Endothelial cell of hepatic sinusoid (primary cell): ENCODE results near the gene SSU72.
"Not testable (repeated sequence)": the region's sequence is repeated elsewhere in the genome, so short reads cannot be mapped to it uniquely, and the experiment has no call there.

Experiments used
- in situ Hi-C: cut with HindIII; loops from 2 replicates; pipeline ENCODE4 v1.10.0; 2017; ENCODE audit warnings: low sequenced_read_pairs

SSU72 gene

DNA sequence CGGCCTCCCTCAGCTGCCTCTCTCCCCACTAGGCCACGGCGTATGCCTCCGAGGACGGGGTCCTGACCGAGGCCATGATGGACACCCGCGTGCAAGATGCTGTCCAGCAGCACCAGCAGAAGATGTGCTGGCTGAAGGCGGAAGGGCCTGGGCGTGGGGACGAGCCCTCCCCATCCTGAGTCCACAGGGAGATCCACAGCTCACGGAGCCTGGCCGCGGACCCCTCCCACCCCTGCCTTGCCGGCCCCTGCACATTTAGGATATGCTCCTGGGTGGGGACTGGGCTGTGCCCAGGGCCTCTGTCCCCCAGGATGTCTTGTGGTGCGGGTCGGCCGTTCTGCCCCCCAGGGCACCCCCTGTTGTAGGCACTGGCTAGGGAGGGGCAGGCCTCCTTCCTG lies 40.8 kb downstream of the SSU72 start:
- in situ Hi-C loops = not testable (repeated sequence)

DNA sequence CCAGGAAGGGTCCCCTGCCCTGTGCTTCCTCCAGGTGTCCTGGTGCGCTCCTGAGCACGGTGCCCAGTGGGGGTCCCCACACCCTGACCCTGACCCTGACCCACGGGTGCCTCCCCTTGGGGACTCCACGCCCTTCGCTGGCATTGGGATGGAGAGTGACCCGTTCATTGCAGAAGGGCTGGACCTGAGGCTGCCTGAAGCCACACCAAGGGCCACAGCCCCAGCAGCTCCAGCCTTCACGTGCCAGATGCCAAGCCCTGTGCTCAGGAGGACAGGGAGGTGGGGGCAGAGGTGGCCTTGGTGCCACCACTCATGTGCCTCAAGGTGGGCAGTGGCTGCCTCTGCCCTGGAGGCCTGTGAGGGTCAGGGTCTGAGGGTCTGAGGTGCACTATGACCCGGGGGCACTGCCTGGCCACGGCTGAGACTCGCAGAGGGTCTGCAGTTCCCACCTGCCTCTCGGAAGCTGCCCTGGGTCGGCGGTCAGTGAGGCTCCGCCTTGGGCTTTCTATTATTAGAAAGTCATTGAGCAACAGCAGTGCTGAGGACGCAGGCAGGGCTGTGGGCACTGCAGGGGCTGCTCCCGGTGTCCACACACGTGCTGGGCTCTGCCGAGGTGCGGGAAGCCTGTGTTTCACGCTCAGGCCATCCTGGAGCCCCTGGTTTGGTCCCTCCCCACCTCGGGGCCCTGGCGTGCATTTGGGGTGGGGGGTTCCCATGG lies 41.3 kb downstream of the SSU72 start:
- in situ Hi-C loops = not testable (repeated sequence)

DNA sequence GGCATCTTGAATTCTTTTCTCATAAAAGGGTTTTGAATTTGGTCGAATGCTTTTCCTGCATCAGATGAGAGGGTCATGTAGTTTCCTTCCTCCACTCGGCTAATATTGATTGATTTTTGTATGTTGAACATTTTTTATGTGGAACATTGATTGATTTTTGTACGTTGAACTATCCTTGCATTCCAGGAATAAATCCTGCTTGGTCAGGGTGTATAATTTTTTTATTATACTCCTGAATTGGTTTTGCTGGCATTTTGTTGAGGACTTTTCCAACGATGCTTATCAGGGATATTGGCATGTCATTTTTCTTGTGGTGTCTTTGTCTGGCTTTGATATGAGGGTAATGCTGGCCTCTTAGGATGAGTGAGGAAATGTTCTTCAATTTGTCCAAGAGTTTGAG lies 42.7 kb downstream of the SSU72 start:
- in situ Hi-C loops = no loop called here

DNA sequence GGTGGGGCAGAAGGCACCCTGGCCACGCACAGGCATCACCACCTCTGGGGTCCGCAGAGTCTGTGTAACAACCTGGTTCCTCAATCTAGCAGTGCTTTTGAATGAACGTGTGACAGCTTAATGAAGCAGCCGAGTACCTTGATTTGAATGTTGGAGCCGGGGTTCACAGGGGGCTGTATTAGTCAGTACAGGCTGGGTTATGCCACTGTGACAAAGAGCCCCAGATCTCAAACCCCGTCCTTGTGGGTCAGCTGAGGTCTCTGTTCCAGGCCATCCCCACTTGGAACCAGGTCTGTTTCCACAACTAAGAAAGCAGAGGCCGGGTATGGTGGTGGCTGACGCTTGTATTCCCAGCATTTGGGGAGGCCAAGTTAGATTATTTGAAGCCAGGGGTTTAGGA lies 44.7 kb downstream of the SSU72 start:
- in situ Hi-C loops = loop anchor here (10.0 kb wide), 1 partner anchor 155 kb away; the partner anchor contains the start of gene AURKAIP1

DNA sequence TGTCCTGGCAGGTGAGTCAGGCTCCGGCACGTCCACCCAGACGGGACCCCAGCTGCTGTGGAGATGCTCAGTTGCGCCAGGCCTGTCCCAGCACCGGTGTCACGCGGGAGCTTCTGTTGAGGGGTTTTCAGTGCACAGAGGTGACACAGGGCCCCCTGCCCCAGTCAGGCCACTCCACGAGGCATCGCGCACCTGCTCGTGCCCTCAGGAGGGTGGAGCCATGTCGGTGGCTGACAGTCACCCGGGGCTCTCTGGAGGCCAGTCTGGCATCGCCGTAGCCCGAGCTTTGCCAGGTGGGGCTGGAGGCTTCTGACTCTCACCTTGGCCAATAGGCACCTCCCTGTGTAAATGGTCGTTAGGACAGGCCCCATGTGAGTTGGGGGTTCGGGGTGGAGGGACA lies 45.3 kb downstream of the SSU72 start:
- in situ Hi-C loops = loop anchor here (10.0 kb wide), 1 partner anchor 155 kb away; the partner anchor contains the start of gene AURKAIP1

DNA sequence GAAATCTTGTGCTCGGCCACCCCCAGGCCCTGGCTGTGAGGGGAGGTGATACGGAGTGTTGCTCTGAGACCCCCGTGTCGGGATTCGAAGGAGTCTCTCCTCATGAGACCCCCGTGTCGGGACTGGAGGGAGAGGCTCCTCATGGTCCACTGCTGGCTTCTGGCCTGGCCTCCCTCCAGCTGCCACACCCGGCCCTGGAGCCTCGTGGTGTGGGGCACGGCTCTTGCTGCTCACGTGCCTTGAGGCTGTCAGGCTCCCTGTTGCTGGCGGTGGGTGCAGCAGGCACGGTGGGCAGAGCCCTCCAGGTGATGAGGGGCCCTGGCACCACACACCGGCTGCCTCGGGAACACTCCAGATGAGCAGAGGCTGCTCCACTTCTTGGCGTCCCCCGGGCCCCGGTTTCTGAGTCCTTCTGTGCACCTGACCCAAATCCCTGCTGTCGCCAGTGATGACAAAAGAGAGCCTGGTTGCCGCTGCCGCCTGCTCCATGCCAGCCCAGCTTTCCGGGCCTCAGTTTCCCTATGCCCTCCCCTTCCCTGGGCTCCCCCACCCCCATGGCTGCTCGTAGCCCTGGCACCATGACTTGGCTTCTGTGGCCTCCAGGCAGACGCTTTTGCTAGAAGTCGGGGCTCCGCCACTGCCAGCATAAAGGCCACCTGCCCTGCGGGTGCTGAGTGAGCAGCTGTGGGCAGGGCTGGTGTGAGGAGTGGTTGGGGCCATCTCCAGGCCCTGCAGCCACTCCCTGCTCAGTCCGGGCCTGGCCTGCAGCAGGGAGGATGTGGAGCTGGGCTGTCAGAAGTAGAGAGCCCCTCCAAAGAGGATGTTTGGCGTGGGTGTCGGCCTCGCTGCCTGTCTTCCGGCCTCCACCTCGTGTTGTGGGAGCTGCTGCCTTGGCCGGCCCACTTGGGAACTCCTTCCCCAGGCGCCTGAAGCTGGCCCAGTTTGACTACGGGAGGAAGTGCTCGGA lies 46.1 kb downstream of the SSU72 start:
- in situ Hi-C loops = loop anchor here (10.0 kb wide), 1 partner anchor 154 kb away; the partner anchor contains the start of gene AURKAIP1

DNA sequence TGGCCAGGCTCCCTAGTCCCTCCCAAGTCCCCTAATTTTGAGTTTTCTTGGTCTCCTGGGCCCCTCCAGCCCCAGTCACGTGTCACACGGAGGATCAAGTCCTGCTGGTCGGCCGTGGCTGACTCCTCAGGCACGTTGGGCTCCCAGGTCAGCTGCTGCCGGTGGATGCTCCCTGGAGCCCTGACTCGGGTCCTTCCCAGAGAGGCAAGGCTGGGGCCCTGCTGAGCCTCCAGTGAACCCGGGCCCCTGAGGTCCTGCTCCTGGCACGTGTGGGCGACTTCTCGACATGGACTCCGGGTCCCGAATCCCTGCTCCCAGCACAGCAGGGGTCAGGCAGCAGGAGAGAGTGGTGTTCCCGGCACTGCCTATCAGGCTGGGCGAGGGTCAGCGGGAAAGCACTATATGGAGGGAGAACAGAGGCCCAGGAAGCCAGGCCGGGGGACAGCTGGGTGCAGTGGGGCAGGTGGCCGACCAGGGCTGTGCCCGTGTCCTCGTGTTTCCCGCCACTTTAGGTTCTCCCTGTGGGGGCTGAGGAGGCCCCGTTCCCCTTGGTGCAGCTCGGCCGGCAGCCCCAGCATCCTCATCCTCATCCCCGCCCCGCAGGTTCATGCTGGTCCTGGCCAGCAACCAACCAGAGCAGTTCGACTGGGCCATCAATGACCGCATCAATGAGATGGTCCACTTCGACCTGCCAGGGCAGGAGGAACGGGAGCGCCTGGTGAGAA lies 47.4 kb downstream of the SSU72 start:
- in situ Hi-C loops = loop anchor here (10.0 kb wide), 1 partner anchor 152 kb away; the partner anchor contains the start of gene AURKAIP1

DNA sequence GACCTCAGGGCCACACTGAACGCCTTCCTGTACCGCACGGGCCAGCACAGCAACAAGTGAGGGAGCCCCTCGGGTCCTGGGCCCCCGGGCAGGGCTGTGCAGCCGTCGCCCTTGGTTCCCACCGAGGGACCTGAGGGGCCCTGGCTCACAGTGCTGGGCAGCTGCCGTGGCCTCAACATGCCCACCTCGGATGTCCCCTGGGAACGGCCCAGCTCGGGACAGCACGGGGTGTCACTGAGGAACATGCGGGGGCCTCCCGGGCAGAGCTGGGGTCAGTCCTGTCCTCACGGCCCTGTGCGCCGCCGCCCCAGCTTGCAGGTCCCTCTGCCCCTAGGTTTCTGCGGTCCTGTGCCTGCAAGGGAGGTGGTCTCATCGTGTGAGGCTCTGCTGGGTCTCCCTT lies 48.2 kb downstream of the SSU72 start:
- in situ Hi-C loops = loop anchor here (10.0 kb wide), 1 partner anchor 152 kb away; the partner anchor contains the start of gene AURKAIP1

DNA sequence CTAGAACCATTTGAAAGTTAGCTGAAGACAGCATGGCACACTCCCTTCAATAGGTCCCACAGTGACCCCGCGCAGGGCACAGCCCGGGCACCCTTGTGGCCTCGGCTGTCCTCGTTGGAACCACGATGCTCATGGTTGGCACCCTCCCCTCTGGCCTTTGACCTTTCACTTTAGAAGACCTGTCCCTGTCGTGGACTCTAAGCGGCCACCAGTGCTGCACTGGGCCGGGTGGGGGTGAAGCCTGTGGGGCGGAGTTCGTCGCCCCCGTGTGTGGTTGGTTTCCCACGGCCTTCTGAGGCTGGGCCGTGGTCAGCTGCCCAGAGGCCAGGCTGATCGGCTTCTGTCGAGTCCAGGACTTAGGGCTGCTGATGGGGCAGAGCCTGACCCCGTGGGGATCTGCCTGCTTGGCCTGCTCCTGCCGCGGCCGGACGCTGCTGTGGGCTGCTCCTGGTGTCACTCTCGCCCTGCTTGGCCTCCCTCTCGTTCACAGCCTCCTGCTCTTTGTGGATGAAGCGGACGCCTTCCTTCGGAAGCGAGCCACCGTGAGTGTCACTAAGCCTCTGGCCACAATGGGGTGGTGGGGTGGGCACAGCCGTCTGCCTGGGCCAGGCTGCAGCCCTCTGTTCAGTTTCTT lies 49.8 kb downstream of the SSU72 start:
- in situ Hi-C loops = loop anchor here (10.0 kb wide), 1 partner anchor 150 kb away; the partner anchor contains the start of gene AURKAIP1

DNA sequence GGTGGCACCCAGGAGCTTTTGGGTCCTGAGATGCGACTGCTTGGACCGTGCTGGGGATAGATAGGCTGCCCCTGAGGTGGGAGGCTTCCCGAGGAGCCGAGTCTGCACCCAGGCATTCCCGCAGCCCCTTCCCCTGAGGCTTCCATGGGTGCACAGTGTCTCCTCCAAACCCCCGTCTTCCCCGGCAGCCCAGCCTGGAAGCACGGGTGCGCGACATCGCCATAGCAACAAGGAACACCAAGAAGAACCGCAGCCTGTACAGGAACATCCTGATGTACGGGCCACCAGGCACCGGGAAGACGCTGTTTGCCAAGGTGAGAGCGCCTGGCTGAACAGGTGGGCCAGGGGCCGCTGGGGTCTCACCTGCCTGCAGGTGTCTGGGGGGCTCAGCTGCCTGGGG lies 51.0 kb downstream of the SSU72 start:
- in situ Hi-C loops = loop anchor here (10.0 kb wide), 1 partner anchor 149 kb away; the partner anchor contains the start of gene AURKAIP1

DNA sequence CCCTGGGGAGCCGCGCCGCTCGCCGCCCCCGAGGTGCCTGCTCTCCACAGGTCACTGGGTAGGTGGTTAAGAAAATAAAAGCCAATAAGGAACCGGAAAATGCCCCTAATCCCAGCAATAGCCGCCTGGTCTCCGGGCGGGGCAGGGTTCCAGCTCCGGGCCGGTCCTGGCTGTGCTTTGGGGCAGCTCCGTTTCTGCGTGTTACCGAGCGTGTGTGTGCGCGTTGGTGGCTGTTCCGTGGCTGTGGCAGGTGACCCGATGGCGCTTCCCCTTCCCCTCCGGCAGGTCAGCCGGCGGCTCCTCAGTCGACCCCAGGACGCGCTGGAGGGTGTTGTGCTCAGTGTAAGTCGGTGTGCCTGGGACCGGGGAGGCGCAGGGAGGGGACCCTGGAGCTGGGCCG lies 51.4 kb downstream of the SSU72 start:
- in situ Hi-C loops = loop anchor here (10.0 kb wide), 1 partner anchor 148 kb away; the partner anchor contains the start of gene AURKAIP1

DNA sequence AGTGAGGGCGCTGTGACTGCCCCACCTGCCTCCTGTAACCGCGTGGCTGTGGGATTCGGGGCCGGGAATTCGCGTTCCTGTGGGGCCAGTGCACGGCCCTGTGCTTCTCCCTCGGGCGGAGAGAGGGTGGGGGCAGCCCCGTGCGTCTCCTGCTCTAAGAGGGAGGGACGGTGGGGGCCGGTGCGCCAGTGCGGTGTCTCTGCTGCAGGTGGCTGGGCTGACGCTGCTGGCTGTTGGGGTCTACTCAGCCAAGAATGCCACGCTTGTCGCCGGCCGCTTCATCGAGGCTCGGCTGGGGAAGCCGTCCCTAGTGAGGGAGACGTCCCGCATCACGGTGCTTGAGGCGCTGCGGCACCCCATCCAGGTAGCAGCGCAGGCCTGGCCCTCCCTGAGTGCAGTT lies 52.1 kb downstream of the SSU72 start:
- in situ Hi-C loops = loop anchor here (10.0 kb wide), 1 partner anchor 148 kb away; the partner anchor contains the start of gene AURKAIP1

DNA sequence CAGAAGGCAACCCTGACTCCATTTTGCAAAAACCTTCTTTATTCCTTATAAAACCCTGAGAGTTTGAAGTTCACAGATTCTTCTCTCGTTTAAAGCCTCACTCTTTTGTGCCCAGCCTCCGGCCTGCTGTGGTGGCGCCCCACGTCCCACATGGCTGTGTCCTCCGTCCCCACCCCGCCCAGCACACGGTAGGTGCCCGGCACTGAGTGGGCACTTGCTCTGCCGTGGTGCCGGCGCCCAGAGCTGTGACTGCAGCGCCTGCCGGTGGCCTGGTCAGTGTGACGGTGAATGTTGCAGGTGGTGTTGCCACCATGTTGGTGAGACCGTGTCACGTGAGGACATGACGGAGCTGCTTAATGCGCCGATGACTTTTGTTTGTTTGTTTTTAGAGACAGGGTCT lies 53.3 kb downstream of the SSU72 start:
- in situ Hi-C loops = loop anchor here (10.0 kb wide), 1 partner anchor 147 kb away; the partner anchor contains the start of gene AURKAIP1

DNA sequence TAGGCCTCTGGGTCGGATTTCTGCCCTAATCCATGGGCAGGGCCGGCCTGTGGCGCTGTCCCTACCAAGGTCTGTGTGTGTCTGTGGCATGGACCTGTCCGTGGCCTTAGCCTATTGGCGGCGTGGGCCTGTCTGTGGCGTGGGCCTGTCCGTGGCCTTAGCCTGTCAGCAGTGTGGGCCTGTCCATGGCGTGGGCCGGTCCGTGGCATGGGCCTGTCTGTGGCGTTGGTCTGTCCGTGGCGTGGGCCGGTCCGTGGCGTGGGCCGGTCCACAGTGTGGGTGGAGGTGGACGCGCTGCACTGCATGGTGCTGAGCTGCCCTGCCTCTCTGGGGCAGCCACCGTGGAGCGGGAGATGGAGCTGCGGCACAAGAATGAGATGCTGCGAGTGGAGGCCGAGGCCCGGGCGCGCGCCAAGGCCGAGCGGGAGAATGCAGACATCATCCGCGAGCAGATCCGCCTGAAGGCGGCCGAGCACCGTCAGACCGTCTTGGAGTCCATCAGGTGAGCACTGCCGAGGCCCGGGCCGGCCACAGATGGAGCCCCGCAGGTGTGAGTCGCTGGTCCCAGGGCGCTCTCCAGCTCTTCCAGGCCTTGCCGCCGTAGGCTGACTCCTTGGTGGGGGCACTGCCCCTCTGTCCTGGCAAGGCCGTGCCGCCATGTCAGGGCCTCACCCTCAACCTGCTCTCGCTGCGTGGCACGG lies 54.7 kb downstream of the SSU72 start:
- in situ Hi-C loops = loop anchor here (10.0 kb wide), 1 partner anchor 145 kb away; the partner anchor contains the start of gene AURKAIP1

DNA sequence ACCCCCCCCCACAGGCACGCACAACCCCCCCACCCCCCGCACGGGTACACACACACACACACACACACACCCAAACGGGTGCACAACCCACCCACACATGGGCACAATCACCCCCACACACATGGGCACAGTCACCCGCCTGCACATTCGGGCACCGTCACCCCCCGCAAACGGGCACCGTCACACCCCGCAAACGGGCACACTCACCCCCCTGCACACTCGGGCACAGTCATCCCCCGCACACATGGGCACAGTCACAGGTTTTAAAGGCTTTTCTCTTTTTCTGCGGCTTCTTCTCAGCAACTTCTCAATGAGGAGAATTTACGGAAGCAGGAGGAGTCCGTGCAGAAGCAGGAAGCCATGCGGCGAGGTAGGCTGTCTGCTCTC lies 56.0 kb downstream of the SSU72 start:
- in situ Hi-C loops = not testable (repeated sequence)

DNA sequence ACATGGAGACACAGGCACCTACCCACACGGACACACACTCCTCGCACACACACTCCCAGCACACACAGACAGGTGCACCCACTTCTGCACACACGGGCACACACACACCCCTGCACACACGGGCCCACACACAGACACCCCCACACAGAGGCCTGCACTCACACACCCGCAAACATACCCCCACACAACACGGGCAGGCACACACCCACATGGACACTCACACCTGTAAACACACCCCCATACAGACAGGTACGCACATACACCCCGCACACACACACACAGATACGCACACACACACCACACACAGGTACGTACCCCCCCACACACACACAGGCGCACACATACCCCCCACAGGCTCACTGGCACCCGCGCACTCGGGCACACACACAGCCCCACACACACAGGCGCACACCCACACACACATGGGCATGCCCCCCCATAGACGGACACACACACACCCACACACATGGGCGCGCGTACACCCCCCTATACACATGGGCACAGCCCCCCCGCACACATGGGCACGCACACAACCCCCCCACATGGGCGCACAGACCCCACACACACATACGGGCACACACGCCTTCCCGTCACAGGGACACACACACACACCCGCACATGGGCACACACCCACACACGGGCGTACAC lies 56.6 kb downstream of the SSU72 start:
- in situ Hi-C loops = no loop called here

DNA sequence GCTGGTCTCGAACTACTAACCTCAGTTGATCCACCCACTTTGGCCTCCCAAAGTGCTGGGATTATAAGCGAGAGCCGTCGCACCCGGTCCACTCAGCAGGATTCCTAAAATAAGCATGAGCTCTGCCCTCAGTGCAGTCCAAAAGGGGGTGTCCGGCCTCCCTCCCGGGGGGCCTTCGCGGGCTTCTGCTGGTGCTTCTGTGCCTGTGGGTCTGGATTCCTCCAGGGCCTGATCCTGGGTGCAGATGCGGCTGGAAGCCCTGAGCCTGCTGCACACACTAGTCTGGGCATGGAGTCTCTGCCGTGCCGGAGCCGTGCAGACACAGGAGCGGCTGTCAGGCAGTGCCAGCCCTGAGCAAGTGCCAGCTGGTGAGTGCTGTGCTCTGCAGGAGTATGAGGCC lies 57.7 kb downstream of the SSU72 start:
- in situ Hi-C loops = not testable (repeated sequence)

DNA sequence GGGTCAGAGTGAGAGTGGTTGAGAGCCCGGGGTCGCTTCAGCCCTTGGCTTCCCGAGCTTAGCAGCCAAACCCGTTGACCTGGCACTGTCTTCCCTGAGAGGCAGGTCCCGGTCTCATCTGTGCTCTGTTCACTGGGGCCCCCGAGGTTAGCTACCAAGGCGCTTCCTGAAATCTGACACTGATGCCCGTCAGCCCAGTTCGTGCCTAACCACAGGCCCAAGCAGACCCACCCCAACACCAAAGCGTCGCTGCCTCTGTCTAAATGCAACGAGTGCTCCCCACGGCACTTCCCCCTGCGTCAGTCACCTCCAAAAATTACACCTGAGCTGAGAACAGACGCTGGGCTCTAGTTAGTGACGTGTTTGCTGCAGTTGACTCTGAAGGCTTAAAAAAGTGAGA lies 60.3 kb downstream of the SSU72 start:
- in situ Hi-C loops = not testable (repeated sequence)

DNA sequence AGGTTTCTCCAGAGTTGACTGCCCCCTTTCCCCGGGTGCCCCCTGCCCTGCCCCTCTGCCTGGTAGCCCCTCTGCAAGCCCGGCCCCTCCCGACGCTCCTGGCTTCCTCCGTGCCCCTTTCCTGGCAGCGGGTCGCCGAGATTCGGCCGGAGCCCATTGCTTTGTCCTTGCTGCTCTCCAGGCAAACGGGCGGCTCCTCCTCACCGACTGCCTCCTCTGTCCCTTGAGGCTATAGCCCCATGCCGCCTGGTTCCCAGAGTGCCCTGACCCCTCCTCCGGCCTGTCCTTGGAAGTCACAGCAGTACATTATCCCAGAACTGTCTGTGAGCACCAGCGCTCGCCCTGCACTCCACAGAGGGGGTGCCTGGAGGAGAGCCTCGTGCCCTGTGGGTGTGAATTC lies 61.0 kb downstream of the SSU72 start:
- in situ Hi-C loops = not testable (repeated sequence)
